T-helper 2 cell treated with Interferon-gamma antibody and Interleukin-4, amounts not matched to agents 5 μg/mL and 100 μg/mL, for 36 hours (primary cell): ENCODE data around the gene LPCAT3.

ENCODE experiments used
- DNase-seq: peaks from one replicate; pipeline ENCODE4 v3.0.0; 2021; ENCODE audit warnings: low spot score
- H3K27ac Mint-ChIP-seq: one replicate; pipeline ENCODE4 v1.8.0; 2021; ENCODE audit warnings: mild to moderate bottlenecking, mixed read lengths
- H3K27me3 Mint-ChIP-seq: one replicate; pipeline ENCODE4 v1.8.0; 2021; ENCODE audit warnings: low read depth, mixed read lengths
- H3K36me3 Mint-ChIP-seq: one replicate; pipeline ENCODE4 v1.8.0; 2021; ENCODE audit warnings: low read depth, mixed read lengths
- H3K4me1 Mint-ChIP-seq: one replicate; pipeline ENCODE4 v1.8.0; 2021; ENCODE audit warnings: low read depth, mixed read lengths
- H3K4me3 Mint-ChIP-seq: one replicate; pipeline ENCODE4 v1.8.0; 2022; ENCODE audit warnings: mild to moderate bottlenecking, moderate library complexity, mixed read lengths
- H3K9me3 Mint-ChIP-seq: one replicate; pipeline ENCODE4 v1.8.0; 2021; ENCODE audit warnings: mixed read lengths

The LPCAT3 gene

GRCh38 chr12:6944381-6945186 lies 73.7 kb downstream of the LPCAT3 start:
- peaks cover 54% of the 10 kb centered on the region for H3K4me1 Mint-ChIP-seq

GRCh38 chr12:6943722-6944380 lies 74.4 kb downstream of the LPCAT3 start, which contains the start of the genes C12orf57 and RNU7-1:
TSS of gene C12orf57 (plus strand) at chr12:6944022. CDS start at chr12:6944122, 100 bp downstream.
TSS of gene RNU7-1 (plus strand) at chr12:6943816.
- H3K27ac Mint-ChIP-seq: peak within 1 kb of the TSS; percentile 97
- H3K36me3 Mint-ChIP-seq: peaks cover 14% of the 10 kb centered on the region
- peak; percentile 78 for DNase-seq
- H3K9me3 Mint-ChIP-seq: no peaks in the 10 kb centered on the region
- peaks cover 50% of the 10 kb centered on the region for H3K4me1 Mint-ChIP-seq
- no peaks in the 10 kb centered on the region for H3K27me3 Mint-ChIP-seq
- peak within 1 kb of the TSS; percentile 92 for H3K4me3 Mint-ChIP-seq

More at GRCh38 chr12:6944381-6945186, 73.7 kb downstream of the LPCAT3 start:
- H3K9me3 Mint-ChIP-seq: no peaks in the 10 kb centered on the region
- H3K27ac Mint-ChIP-seq: peak overlapping the region; percentile 97
- H3K27me3 Mint-ChIP-seq: no peaks in the 10 kb centered on the region
- H3K4me3 Mint-ChIP-seq: peak overlapping the region; percentile 92
- H3K36me3 Mint-ChIP-seq: peaks cover 11% of the 10 kb centered on the region
- peak; percentile 88 for DNase-seq

- peaks cover 48% of the 10 kb centered on the region for H3K4me1 Mint-ChIP-seq
- peak overlapping the region; percentile 92 for H3K4me3 Mint-ChIP-seq
- DNase-seq: peak; percentile 79
- H3K36me3 Mint-ChIP-seq: peaks cover 14% of the 10 kb centered on the region
- peak overlapping the region; percentile 97 for H3K27ac Mint-ChIP-seq
- H3K9me3 Mint-ChIP-seq: no peaks in the 10 kb centered on the region
- H3K27me3 Mint-ChIP-seq: no peaks in the 10 kb centered on the region
Measured at GRCh38 chr12:6943389-6943721, 74.9 kb downstream of the LPCAT3 start.

GRCh38 chr12:6942331-6942665 lies 76.0 kb downstream of the LPCAT3 start:
- Mint-ChIP-seq H3K4me1 (peaks cover 41% of the 10 kb centered on the region), H3K36me3 (peaks cover 12% of the 10 kb centered on the region)

GRCh38 chr12:6941782-6942181 lies 76.5 kb downstream of the LPCAT3 start:
- Mint-ChIP-seq H3K27ac (peak overlapping the region; percentile 11), H3K9me3 (no peaks in the 10 kb centered on the region), H3K36me3 (peaks cover 11% of the 10 kb centered on the region), H3K4me3 (no peak overlapping the region), H3K27me3 (no peaks in the 10 kb centered on the region), H3K4me1 (peaks cover 38% of the 10 kb centered on the region)
- no peak for DNase-seq

More at GRCh38 chr12:6942331-6942665, 76.0 kb downstream of the LPCAT3 start:
- DNase-seq: no peak
- H3K27ac Mint-ChIP-seq: peak overlapping the region; percentile 97
- no peaks in the 10 kb centered on the region for H3K27me3 Mint-ChIP-seq
- no peak overlapping the region for H3K4me3 Mint-ChIP-seq
- no peaks in the 10 kb centered on the region for H3K9me3 Mint-ChIP-seq

GRCh38 chr12:6941267-6941666 lies 77.0 kb downstream of the LPCAT3 start:
- H3K9me3 Mint-ChIP-seq: no peaks in the 10 kb centered on the region
- H3K27me3 Mint-ChIP-seq: no peaks in the 10 kb centered on the region
- H3K4me1 Mint-ChIP-seq: peaks cover 40% of the 10 kb centered on the region
- no peak overlapping the region for H3K4me3 Mint-ChIP-seq
- DNase-seq: no peak
- peak overlapping the region; percentile 11 for H3K27ac Mint-ChIP-seq
- H3K36me3 Mint-ChIP-seq: peaks cover 14% of the 10 kb centered on the region

GRCh38 chr12:6939191-6939540 lies 79.1 kb downstream of the LPCAT3 start:
- no peak for DNase-seq
- Mint-ChIP-seq H3K4me3 (peak overlapping the region; percentile 72), H3K9me3 (no peaks in the 10 kb centered on the region), H3K4me1 (peaks cover 38% of the 10 kb centered on the region), H3K27me3 (no peaks in the 10 kb centered on the region), H3K36me3 (peaks cover 28% of the 10 kb centered on the region), H3K27ac (peak overlapping the region; percentile 78)

- Mint-ChIP-seq H3K4me3 (peak overlapping the region; percentile 85), H3K4me1 (peaks cover 41% of the 10 kb centered on the region), H3K27me3 (no peaks in the 10 kb centered on the region), H3K36me3 (peaks cover 32% of the 10 kb centered on the region), H3K9me3 (no peaks in the 10 kb centered on the region), H3K27ac (peak overlapping the region; percentile 98)
- no peak for DNase-seq
Measured at GRCh38 chr12:6938353-6939190, 79.7 kb downstream of the LPCAT3 start.

- Mint-ChIP-seq H3K27ac (peak overlapping the region; percentile 98), H3K9me3 (no peaks in the 10 kb centered on the region), H3K36me3 (peaks cover 34% of the 10 kb centered on the region), H3K27me3 (no peaks in the 10 kb centered on the region), H3K4me3 (peak overlapping the region; percentile 85), H3K4me1 (peaks cover 44% of the 10 kb centered on the region)
- peak; percentile 92 for DNase-seq
Measured at GRCh38 chr12:6937481-6938352, 80.6 kb downstream of the LPCAT3 start.

GRCh38 chr12:6936636-6937480 lies 81.4 kb downstream of the LPCAT3 start:
- Mint-ChIP-seq H3K4me3 (peak overlapping the region; percentile 85), H3K4me1 (peaks cover 49% of the 10 kb centered on the region), H3K36me3 (peaks cover 34% of the 10 kb centered on the region), H3K9me3 (no peaks in the 10 kb centered on the region), H3K27ac (peak overlapping the region; percentile 98), H3K27me3 (no peaks in the 10 kb centered on the region)
- peak; percentile 62 for DNase-seq

GRCh38 chr12:6936194-6936635 lies 82.1 kb downstream of the LPCAT3 start:
- H3K9me3 Mint-ChIP-seq: no peaks in the 10 kb centered on the region
- peaks cover 49% of the 10 kb centered on the region for H3K4me1 Mint-ChIP-seq
- peak overlapping the region; percentile 98 for H3K27ac Mint-ChIP-seq
- no peaks in the 10 kb centered on the region for H3K27me3 Mint-ChIP-seq
- H3K4me3 Mint-ChIP-seq: peak overlapping the region; percentile 85
- H3K36me3 Mint-ChIP-seq: peaks cover 34% of the 10 kb centered on the region
- no peak for DNase-seq

GRCh38 chr12:6935371-6936193 lies 82.7 kb downstream of the LPCAT3 start:
- Mint-ChIP-seq H3K27me3 (no peaks in the 10 kb centered on the region), H3K9me3 (no peaks in the 10 kb centered on the region), H3K36me3 (peaks cover 35% of the 10 kb centered on the region), H3K4me1 (peaks cover 54% of the 10 kb centered on the region), H3K27ac (peak overlapping the region; percentile 98), H3K4me3 (peak overlapping the region; percentile 85)
- DNase-seq: no peak
